RWPE2 (cell line): ENCODE results near the gene CNPY1.

Experiments
- ATAC-seq: fragments of 200-7000 bp; cut with Tn5 transposase; 3 replicates; pipeline ENCODE4 v1.9.1; 2021; ENCODE audit warnings: low read depth
- DNase-seq: peaks from one replicate; pipeline ENCODE4 v3.0.0-alpha.2; 2020; ENCODE audit warnings: low spot score
- H3K27ac ChIP-seq: fragments of 450-650 bp; 2 replicates; pipeline ENCODE4 v1.5.1; 2017; ENCODE audit warnings: mild to moderate bottlenecking; ENCODE audit not compliant: poor library complexity, severe bottlenecking
- H3K27me3 ChIP-seq: fragments of 250-450 bp; sonication (Bioruptor Pico); 2 replicates; pipeline ENCODE4 v1.5.1; 2021; ENCODE audit warnings: mild to moderate bottlenecking, moderate library complexity; ENCODE audit not compliant: insufficient read depth, poor library complexity, severe bottlenecking
- H3K36me3 ChIP-seq: fragments of 250-450 bp; sonication (Bioruptor Pico); 2 replicates; pipeline ENCODE4 v1.5.1; 2020; ENCODE audit warnings: low read depth, mild to moderate bottlenecking, moderate library complexity
- H3K4me1 ChIP-seq: fragments of 250-450 bp; sonication (Bioruptor Pico); 2 replicates; pipeline ENCODE4 v1.5.1; 2021; ENCODE audit warnings: mild to moderate bottlenecking, moderate library complexity; ENCODE audit not compliant: insufficient read depth, poor library complexity, severe bottlenecking
- H3K4me3 ChIP-seq: fragments of 250-450 bp; sonication (Bioruptor Pico); 2 replicates; pipeline ENCODE4 v1.5.1; 2021; ENCODE audit warnings: mild to moderate bottlenecking, moderate library complexity; ENCODE audit not compliant: severe bottlenecking
- H3K9me3 ChIP-seq: fragments of 250-450 bp; sonication (Bioruptor Pico); 2 replicates; pipeline ENCODE4 v1.5.1; 2021; ENCODE audit warnings: mild to moderate bottlenecking, moderate library complexity; ENCODE audit not compliant: severe bottlenecking
- CTCF ChIP-seq: fragments of 450-650 bp; IDR thresholded peaks from one replicate; pipeline ENCODE4 v1.5.1; 2017; ENCODE audit warnings: mild to moderate bottlenecking, moderate library complexity; ENCODE audit not compliant: poor library complexity, severe bottlenecking

The CNPY1 gene

DNA sequence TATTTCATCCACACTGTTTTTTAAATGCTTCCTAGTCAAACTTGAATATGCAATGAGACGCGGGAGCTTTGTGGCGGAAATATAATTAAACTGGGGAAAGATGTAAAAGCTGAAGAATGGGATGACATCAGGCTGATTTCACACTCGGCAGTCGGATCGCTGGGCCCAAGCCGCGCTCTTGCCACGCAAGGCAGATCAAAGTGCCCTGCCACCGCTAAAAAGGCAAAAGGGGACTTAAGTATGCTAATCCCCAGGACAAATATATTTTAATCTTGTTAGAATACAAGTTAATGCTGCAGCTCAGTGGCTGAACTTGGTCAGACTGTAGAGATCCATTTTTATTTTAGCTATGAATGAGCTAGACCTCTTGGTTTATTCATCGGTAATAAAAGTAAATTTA lies 74.6 kb downstream of the CNPY1 start:
- TF ChIP-seq CTCF = no peak
- Histone ChIP-seq H3K36me3 (no peaks in the 10 kb centered on the region), H3K4me1 (no peaks in the 10 kb centered on the region), H3K9me3 (no peaks in the 10 kb centered on the region), H3K27ac (no peak overlapping the region), H3K27me3 (peaks cover 96% of the 10 kb centered on the region), H3K4me3 (no peak overlapping the region)
- DNase-seq = no peak
- no peak for ATAC-seq

DNA sequence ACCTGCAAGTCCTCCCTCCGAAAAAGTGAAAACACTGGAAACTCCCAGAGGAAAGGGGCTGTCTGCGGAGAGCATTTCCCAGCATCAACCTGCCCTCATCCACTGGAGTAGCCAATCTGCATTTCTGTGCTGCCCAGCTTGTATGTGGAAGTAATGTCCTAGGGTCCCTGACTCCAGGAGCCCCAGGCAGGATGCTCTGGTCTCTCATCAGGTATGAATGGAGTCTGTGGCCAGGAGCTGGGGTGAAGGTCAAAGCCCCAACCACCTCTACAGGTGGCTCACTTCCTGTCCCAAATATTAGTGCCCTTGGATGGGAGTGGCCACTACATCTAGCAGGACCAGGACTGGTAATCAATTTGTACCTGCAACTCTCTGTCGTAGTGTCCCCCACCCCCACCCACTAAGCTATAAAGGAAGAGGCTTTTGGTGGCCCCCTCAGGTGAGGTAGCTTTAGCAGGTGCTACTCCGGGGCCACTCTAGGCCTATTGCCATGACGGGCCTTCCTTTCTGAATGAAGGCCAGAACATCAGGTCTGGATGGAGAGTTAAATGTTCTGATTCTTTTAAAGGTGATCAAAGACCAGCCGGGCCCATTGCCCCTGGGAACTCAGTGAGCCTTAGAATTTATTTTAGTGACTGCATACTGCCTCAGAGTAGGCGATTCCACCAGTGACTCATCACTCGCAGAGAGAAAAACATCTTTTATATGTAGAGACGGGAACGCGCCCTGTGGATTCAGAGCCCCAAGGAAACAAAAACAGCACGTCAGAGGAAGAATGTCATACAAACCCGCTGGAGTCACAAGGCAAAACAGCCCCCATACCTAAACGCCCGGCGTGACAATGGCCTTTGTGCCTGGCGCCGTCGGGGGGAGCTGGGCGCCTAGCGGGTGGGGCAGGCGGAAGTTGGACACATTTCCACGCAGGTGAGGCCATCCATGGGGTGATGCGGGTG lies 75.4 kb downstream of the CNPY1 start:
- TF ChIP-seq CTCF = no peak
- Histone ChIP-seq H3K36me3 (no peaks in the 10 kb centered on the region), H3K27ac (no peak overlapping the region), H3K4me1 (no peaks in the 10 kb centered on the region), H3K27me3 (peaks cover 96% of the 10 kb centered on the region), H3K4me3 (no peak overlapping the region), H3K9me3 (no peaks in the 10 kb centered on the region)
- no peak for ATAC-seq
- DNase-seq = no peak

DNA sequence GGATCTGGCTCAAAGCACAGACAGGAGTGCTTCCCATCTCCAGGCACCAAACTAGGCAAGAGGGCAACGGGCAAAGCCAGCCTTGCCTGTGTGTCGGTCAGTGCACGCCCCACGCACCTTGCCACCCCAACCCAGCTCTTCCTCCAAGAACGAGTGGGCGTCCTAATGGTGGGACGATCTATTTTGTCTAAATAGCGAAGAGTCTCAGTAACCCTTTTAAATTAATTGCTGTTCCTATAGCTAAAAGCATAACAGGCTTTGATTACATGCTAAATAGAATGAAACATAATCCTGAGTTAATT lies 76.2 kb downstream of the CNPY1 start:
- Histone ChIP-seq H3K4me3 (no peak overlapping the region), H3K36me3 (no peaks in the 10 kb centered on the region), H3K9me3 (no peaks in the 10 kb centered on the region), H3K27ac (no peak overlapping the region), H3K27me3 (peaks cover 100% of the 10 kb centered on the region), H3K4me1 (no peaks in the 10 kb centered on the region)
- ATAC-seq (no peak), DNase-seq (peak; percentile 33)
- no peak for TF ChIP-seq CTCF

- H3K4me1 ChIP-seq = no peaks in the 10 kb centered on the region
- no peak for TF ChIP-seq CTCF
- H3K9me3 ChIP-seq = no peaks in the 10 kb centered on the region
- ATAC-seq (no peak), DNase-seq (peak; percentile 36)
- H3K27me3 ChIP-seq = peaks cover 100% of the 10 kb centered on the region
- H3K4me3 ChIP-seq = no peak overlapping the region
- H3K36me3 ChIP-seq = no peaks in the 10 kb centered on the region
- H3K27ac ChIP-seq = no peak overlapping the region
Measured at GRCh38 chr7:155469311-155470185, 76.8 kb downstream of the CNPY1 start.
